K562 (cell line): ENCODE measurements around the gene MERTK. TPM values are rescaled to one million over a fixed set of nuclear protein-coding genes. Genes with fewer than 3 reads are reported as not detected.

Source experiments
- BCOR ChIP-seq: fragments of 450-650 bp; IDR thresholded peaks from 2 replicates; pipeline ENCODE4 v1.6.1; 2016
- CBFA2T3 ChIP-seq: fragments of 450-650 bp; IDR thresholded peaks from 2 replicates; pipeline ENCODE4 v1.6.1; 2017
- CBX5 ChIP-seq: IDR thresholded peaks from 2 replicates; pipeline ENCODE4 v1.6.1; 2014; ENCODE audit warnings: low read depth, borderline replicate concordance
- CEBPB ChIP-seq: fragments of 450-650 bp; IDR thresholded peaks from 2 replicates; pipeline ENCODE4 v1.6.1; 2016; ENCODE audit warnings: missing genetic modification characterization, missing compliant biosample characterization
- CEBPG ChIP-seq, 3 experiments: fragments of 200-800 bp in 1 of 3; sonication (Bioruptor generic) in 1 of 3; sonication (generic) in 1 of 3; formaldehyde crosslinking in 1 of 3; IDR thresholded peaks in 2 of 3; conservative IDR thresholded peaks in 1 of 3; 2 replicates each; pipeline versions ENCODE4 v1.6.1 to v1.8.0; 2016 to 2022; ENCODE audit warnings: missing compliant biosample characterization in 2 of 3, missing genetic modification characterization in 2 of 3, mild to moderate bottlenecking in 1 of 3, missing genetic modification reagents in 1 of 3
- FOS ChIP-seq: IDR thresholded peaks from 3 replicates; pipeline ENCODE4 v1.6.1; 2011; ENCODE audit not compliant: insufficient read length; ENCODE audit errors: extremely low read depth
- HMGN3 ChIP-seq: IDR thresholded peaks from 2 replicates; pipeline ENCODE4 v1.6.1; 2011; ENCODE audit warnings: borderline replicate concordance, low read depth, mild to moderate bottlenecking, mixed read lengths, low read length; ENCODE audit not compliant: insufficient read length; ENCODE audit errors: extremely low read depth
- KLF16 ChIP-seq: IDR thresholded peaks from 2 replicates; pipeline ENCODE4 v1.6.1; 2016; ENCODE audit warnings: antibody characterized with exemption
- LEF1 ChIP-seq: fragments of 450-650 bp; IDR thresholded peaks from 2 replicates; pipeline ENCODE4 v1.6.1; 2016; ENCODE audit warnings: mild to moderate bottlenecking
- NCOA4 ChIP-seq: fragments of 450-650 bp; IDR thresholded peaks from 2 replicates; pipeline ENCODE4 v1.6.1; 2018; ENCODE audit warnings: mild to moderate bottlenecking; ENCODE audit not compliant: partially characterized antibody
- PCBP1 ChIP-seq: fragments of 200-400 bp; formaldehyde crosslinking; IDR thresholded peaks from 2 replicates; pipeline ENCODE4 v1.6.1; 2018; ENCODE audit warnings: mild to moderate bottlenecking, low read depth, low read length; ENCODE audit not compliant: poor library complexity, severe bottlenecking
- POLR3G ChIP-seq: IDR thresholded peaks from 2 replicates; pipeline ENCODE4 v1.6.1; 2011; ENCODE audit not compliant: insufficient read length, insufficient replicate concordance; ENCODE audit errors: extremely low read depth
- RBM34 ChIP-seq: fragments of 200-400 bp; formaldehyde crosslinking; IDR thresholded peaks from 2 replicates; pipeline ENCODE4 v1.6.1; 2018; ENCODE audit warnings: low read length, borderline replicate concordance; ENCODE audit not compliant: insufficient read depth
- RFX7 ChIP-seq: fragments of 250-450 bp; sonication (Bioruptor Pico); IDR thresholded peaks from 2 replicates; pipeline ENCODE4 v1.5.1; 2021; ENCODE audit warnings: mild to moderate bottlenecking
- SAFB ChIP-seq: fragments of 200-400 bp; formaldehyde crosslinking; IDR thresholded peaks from 2 replicates; pipeline ENCODE4 v1.6.1; 2017; ENCODE audit warnings: low read depth, low read length, borderline replicate concordance
- SETDB1 ChIP-seq: IDR thresholded peaks from one replicate; pipeline ENCODE4 v1.6.1; 2012; ENCODE audit warnings: low read length, control low read depth, inconsistent platforms
- STAT5B ChIP-seq: fragments of 250-450 bp; sonication (Bioruptor Pico); IDR thresholded peaks from 2 replicates; pipeline ENCODE4 v1.8.0; 2021; ENCODE audit warnings: mild to moderate bottlenecking, inconsistent platforms
- TBP ChIP-seq: optimal IDR thresholded peaks from 2 replicates; pipeline ENCODE3; 2011; ENCODE audit warnings: low read depth, low read length, improper control_type of control experiment
- TGIF2 ChIP-seq: sonication (generic); formaldehyde crosslinking; IDR thresholded peaks from 2 replicates; pipeline ENCODE4 v1.8.1; 2022; ENCODE audit warnings: mild to moderate bottlenecking, missing genetic modification reagents, moderate library complexity
- ZNF23 ChIP-seq: fragments of 250-450 bp; sonication (Bioruptor Pico); IDR thresholded peaks from 2 replicates; pipeline ENCODE4 v1.4.0; 2020; ENCODE audit warnings: mild to moderate bottlenecking
- ZNF408 ChIP-seq: fragments of 250-450 bp; sonication (Bioruptor Pico); IDR thresholded peaks from 2 replicates; pipeline ENCODE4 v1.4.0; 2020; ENCODE audit warnings: low read depth, mild to moderate bottlenecking, moderate library complexity
- ZNF764 ChIP-seq: fragments of 250-450 bp; sonication (Bioruptor Pico); IDR thresholded peaks from 2 replicates; pipeline ENCODE4 v1.4.0; 2020; ENCODE audit warnings: low read depth, mild to moderate bottlenecking, moderate library complexity
- polyA plus RNA-seq, 8 experiments: library from polyadenylated mRNA; depleted of rRNA in 4 of 8; stranded (reverse) in 5 of 8; unstranded in 3 of 8; fragments of >200 nt; fragmentation: Nextera tagmentation in 2 of 8; fragmentation: Illumina TruSeq in 1 of 8; extraction: Ambion mirVana in 2 of 8; extraction: Trizol in 1 of 8; gene quantifications; 2 replicates each; pipeline versions ENCODE4 v1.2.1 to v1.2.3, GENCODE V29; 2011 to 2014; ENCODE audit warnings: inconsistent platforms in 1 of 8, missing spikeins in 1 of 8
- total RNA-seq, 7 experiments: library from RNA; depleted of rRNA in 6 of 7; stranded (reverse); fragments of >200 nt in 6 of 7; fragmentation: Illumina TruSeq in 2 of 7; extraction: Trizol in 2 of 7; gene quantifications; 2 replicates each; pipeline versions ENCODE4 v1.2.1 to v1.2.3, GENCODE V29; 2011 to 2021; ENCODE audit warnings: low replicate concordance in 1 of 7
- TF ChIP-seq, protein P1 (sequence below): fragments of 250-450 bp; sonication (Bioruptor Pico); IDR thresholded peaks from 2 replicates; pipeline ENCODE4 v1.5.0; 2021
- TF ChIP-seq, protein P2 (sequence below): fragments of 250-450 bp; sonication (Bioruptor Pico); IDR thresholded peaks from 2 replicates; pipeline ENCODE4 v1.8.0; 2021; ENCODE audit warnings: moderate library complexity, mild to moderate bottlenecking, inconsistent platforms
- TF ChIP-seq, protein P3 (sequence below): fragments of 450-650 bp; IDR thresholded peaks from 2 replicates; pipeline ENCODE4 v1.7.0; 2016; ENCODE audit warnings: borderline replicate concordance
- TF ChIP-seq, protein P4 (sequence below): fragments of 250-450 bp; sonication (Bioruptor Pico); IDR thresholded peaks from 2 replicates; pipeline ENCODE4 v1.8.0; 2022; ENCODE audit warnings: moderate library complexity, mild to moderate bottlenecking, inconsistent platforms
- TF ChIP-seq, protein P5 (sequence below): fragments of 250-450 bp; sonication (Bioruptor Pico); IDR thresholded peaks from 2 replicates; pipeline ENCODE4 v1.8.0; 2021; ENCODE audit warnings: mild to moderate bottlenecking, moderate library complexity

Gene MERTK
- total and polyA plus RNA-seq, 9 of the 15 experiments (the other 6 are each of a cell fraction or from before 2014, with no cell fraction given), result 0.23 to 1.6 (median 0.74) TPM

DNA sequence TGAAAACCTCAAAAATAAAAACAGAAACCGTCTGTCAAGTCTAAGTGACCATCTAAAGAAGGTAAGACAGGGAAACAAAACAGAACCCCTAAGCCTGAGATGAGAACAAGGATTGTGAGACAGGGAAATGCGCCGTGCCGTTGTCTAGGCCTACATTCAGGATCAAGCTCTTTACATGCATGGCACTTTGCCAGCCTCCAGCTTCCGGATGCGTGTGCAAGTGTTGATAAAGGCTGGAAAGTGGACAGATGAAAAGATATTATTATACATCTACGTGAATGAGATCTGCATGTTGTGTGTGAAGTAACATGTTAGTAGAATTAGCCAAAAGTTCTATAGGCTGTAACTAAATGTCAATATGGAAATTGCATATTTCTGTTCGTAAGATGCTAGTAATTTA, 128.1 kb downstream of the MERTK start (continued):
- TF ChIP-seq PCBP1 (no peak), ZNF23 (CRISPR knock-in tag) (no peak), FOS (no peak), KLF16 (0 out of 2 replicates have a peak, but pooled peaks have one; percentile 5), CEBPB (tag) (no peak), LEF1 (0 out of 2 replicates have a peak, but pooled peaks have one; percentile 67), CBX5 (no peak), CEBPG (CRISPR knock-in tag; IDR thresholded peaks at IDR 0.05) (no peak), CEBPG (tag; conservative IDR thresholded peaks at IDR 0.05 in 1 of 2, IDR thresholded peaks at IDR 0.05 in 1 of 2) (no peak), RFX7 (CRISPR knock-in tag) (no peak), CBFA2T3 (peak; percentile 81), TBP (no peak), NCOA4 (no peak), ZNF408 (no peak), SETDB1 (no peak), HMGN3 (no peak), POLR3G (no peak), RBM34 (no peak), BCOR (no peak), TGIF2 (CRISPR knock-in tag) (no peak), SAFB (no peak), STAT5B (CRISPR knock-in tag) (no peak), ZNF764 (CRISPR knock-in tag) (no peak)
- TF ChIP-seq, protein P1, sequence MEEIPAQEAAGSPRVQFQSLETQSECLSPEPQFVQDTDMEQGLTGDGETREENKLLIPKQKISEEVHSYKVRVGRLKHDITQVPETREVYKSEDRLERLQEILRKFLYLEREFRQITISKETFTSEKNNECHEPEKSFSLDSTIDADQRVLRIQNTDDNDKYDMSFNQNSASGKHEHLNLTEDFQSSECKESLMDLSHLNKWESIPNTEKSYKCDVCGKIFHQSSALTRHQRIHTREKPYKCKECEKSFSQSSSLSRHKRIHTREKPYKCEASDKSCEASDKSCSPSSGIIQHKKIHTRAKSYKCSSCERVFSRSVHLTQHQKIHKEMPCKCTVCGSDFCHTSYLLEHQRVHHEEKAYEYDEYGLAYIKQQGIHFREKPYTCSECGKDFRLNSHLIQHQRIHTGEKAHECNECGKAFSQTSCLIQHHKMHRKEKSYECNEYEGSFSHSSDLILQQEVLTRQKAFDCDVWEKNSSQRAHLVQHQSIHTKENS (CRISPR knock-in tag), result no peak
- TF ChIP-seq, protein P2, sequence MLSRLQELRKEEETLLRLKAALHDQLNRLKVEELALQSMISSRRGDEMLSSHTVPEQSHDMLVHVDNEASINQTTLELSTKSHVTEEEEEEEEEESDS (CRISPR knock-in tag), result no peak
- TF ChIP-seq, protein P3, sequence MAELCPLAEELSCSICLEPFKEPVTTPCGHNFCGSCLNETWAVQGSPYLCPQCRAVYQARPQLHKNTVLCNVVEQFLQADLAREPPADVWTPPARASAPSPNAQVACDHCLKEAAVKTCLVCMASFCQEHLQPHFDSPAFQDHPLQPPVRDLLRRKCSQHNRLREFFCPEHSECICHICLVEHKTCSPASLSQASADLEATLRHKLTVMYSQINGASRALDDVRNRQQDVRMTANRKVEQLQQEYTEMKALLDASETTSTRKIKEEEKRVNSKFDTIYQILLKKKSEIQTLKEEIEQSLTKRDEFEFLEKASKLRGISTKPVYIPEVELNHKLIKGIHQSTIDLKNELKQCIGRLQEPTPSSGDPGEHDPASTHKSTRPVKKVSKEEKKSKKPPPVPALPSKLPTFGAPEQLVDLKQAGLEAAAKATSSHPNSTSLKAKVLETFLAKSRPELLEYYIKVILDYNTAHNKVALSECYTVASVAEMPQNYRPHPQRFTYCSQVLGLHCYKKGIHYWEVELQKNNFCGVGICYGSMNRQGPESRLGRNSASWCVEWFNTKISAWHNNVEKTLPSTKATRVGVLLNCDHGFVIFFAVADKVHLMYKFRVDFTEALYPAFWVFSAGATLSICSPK, result no peak
- TF ChIP-seq, protein P4, sequence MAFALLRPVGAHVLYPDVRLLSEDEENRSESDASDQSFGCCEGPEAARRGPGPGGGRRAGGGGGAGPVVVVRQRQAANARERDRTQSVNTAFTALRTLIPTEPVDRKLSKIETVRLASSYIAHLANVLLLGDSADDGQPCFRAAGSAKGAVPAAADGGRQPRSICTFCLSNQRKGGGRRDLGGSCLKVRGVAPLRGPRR (CRISPR knock-in tag), result no peak
- TF ChIP-seq, protein P5, sequence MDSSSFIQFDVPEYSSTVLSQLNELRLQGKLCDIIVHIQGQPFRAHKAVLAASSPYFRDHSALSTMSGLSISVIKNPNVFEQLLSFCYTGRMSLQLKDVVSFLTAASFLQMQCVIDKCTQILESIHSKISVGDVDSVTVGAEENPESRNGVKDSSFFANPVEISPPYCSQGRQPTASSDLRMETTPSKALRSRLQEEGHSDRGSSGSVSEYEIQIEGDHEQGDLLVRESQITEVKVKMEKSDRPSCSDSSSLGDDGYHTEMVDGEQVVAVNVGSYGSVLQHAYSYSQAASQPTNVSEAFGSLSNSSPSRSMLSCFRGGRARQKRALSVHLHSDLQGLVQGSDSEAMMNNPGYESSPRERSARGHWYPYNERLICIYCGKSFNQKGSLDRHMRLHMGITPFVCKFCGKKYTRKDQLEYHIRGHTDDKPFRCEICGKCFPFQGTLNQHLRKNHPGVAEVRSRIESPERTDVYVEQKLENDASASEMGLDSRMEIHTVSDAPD (CRISPR knock-in tag), result no peak
